PC-9 (cell line): ENCODE data around the gene TSHZ2.

Source experiments
- EZH2 ChIP-seq: fragments of 200-600 bp; sonication (generic); IDR thresholded peaks from 2 replicates; pipeline ENCODE4 v1.8.0; 2017; ENCODE audit warnings: antibody characterized with exemption, low read depth
- TF ChIP-seq, protein P1 (sequence below): fragments of 200-600 bp; sonication (generic); conservative IDR thresholded peaks from 2 replicates; pipeline ENCODE4 v1.6.1; 2017; ENCODE audit warnings: mixed run types, antibody characterized with exemption, mild to moderate bottlenecking, moderate library complexity

DNA sequence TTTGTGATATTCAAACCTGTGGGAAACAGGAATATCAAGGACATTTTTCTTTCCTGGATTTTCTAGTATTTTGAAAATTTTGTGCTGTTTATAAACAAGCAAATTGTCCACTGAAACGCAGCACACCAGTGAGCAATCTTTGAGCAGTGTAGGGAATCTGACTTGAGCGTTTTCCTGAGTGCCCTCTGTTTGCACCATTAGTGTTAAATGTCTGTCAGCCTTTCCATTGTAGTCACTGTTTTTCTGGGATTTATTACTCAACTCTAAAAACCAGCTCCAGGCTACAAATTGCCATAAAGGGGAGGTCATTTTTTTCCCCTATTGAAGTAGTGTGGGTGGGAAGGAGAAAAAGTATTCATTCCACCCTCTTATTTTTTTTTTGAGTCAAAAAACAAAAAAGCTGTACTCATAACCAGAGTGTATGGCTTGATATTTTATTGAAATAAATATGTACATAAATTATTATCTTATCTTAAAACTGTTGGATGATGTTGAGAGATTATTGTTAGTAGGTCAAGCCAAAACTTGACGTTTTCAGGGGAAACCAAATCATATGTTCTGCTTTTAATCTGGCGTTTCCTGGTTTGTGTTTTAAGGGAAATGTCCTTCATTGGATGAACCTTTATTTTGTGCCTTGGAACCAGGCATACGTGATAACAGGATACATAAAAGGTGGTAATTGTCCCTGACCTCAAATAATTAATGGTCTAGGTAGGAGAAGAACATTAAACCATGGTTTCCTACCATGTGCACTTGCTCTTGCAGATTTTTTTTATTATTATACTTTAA is 51.8 kb downstream of the TSHZ2 start:
- TF ChIP-seq, protein P1, sequence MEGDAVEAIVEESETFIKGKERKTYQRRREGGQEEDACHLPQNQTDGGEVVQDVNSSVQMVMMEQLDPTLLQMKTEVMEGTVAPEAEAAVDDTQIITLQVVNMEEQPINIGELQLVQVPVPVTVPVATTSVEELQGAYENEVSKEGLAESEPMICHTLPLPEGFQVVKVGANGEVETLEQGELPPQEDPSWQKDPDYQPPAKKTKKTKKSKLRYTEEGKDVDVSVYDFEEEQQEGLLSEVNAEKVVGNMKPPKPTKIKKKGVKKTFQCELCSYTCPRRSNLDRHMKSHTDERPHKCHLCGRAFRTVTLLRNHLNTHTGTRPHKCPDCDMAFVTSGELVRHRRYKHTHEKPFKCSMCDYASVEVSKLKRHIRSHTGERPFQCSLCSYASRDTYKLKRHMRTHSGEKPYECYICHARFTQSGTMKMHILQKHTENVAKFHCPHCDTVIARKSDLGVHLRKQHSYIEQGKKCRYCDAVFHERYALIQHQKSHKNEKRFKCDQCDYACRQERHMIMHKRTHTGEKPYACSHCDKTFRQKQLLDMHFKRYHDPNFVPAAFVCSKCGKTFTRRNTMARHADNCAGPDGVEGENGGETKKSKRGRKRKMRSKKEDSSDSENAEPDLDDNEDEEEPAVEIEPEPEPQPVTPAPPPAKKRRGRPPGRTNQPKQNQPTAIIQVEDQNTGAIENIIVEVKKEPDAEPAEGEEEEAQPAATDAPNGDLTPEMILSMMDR = no peak
- no peak for TF ChIP-seq EZH2
